ENCODE measurements around the gene MPP4.
A peak's percentile ranks its signal among the peaks of the same experiment; 100 is the strongest.
"Not testable (repeated sequence)": the region's sequence is repeated elsewhere in the genome, so short reads cannot be mapped to it uniquely, and the experiment has no call there.

MPP4 gene

DNA sequence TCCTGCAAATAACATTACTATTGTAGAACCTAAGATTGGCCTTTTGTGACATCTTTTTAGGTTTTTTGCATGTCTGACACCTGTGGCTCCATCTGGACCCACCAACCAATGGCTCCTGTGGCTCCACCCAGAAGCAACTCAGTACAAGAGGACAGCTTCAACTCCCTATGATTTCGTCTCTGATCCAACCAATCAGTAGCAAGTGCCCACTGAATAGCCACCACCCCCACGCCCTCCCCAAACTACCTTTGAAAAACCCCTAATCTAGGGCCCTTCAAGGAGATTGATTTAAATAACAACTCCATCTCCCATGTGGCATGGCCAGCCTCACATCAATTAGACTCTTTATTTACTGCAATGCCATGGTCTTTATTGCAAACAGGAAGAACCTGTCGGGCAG, 23.6 kb downstream of the MPP4 start:
- intact Hi-C loops (cut with DNase I), result no loop called here
- no peak for DNase-seq

DNA sequence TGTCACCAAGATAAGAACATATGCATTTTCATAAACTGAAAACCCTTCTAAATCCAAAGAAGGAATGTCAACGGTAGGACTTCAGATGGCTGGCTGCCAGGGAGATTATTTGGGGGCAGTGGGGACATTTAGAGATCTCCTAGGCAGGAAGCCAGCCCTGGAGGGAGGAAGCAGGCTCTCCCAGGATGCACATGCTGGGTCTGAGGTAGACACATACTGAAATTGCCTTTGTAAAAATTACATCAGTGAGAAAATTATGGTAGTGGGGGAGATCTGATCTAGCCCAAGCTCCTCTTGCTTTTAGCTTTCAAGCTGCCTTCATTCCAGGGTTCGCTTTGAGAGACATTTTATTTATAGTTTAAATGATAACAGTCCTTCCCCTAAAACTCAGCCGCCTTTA, 24.1 kb downstream of the MPP4 start:
- DNase-seq, result no peak
- intact Hi-C loops (cut with DNase I), result no loop called here

DNA sequence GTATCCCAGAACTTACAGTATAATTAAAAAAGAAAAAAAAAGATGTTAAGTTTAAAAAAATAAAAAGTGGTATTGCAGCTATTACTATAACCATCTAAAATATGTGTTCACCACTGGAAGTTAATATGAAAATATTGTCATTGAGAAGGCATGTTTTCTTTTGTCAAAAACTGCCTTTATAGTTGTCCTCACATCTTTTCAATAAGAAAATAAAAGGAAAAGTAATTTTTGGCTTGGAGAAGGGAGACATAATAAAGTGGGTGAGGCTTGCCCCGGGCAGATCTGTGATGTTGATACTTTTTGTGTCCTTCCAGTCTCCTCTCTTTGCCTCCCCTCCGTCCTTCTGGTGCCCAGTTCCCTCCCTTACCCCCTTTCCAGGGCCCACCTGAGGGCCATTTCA, 24.9 kb downstream of the MPP4 start:
- no peak for DNase-seq
- intact Hi-C loops (cut with DNase I), result no loop called here

DNA sequence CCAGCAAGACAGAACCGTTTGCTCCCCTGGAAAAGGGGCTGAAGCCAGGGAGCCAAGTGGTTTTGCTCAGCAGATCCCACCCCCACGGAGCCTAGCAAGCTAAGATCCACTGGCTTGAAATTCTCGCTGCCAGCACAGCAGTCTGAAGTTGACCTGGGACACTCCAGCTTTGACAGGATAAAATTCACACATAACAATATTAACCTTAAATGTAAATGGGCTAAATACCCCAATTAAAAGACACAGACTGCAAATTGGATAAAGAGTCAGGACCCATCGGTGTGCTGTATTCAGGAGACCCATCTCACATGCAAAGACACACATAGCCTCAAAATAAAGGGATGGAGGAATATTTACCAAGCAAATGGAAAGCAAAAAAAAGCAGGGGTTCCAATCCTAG, 27.2 kb downstream of the MPP4 start:
- intact Hi-C loops (cut with DNase I); DNase-seq: not testable (repeated sequence)

DNA sequence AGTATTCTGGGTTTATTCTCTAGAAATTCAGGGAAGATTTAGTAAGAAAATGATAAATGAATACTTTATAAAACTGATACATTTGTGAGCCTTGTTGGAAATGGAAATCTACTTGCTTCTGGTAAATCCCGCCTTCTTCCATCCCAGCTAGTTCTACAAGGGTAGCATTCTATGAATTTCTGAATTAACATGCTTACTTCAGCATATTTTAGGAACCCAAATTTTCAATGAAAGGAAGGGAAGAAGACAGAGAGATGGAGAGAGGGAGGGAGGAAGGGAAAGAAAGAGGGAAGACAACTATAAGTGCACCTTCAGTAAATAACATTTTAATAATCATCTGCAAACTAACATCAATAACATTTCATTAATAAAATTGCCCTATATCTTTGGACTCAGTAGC, 28.6 kb downstream of the MPP4 start:
- no peak for DNase-seq
- intact Hi-C loops (cut with DNase I), result no loop called here

DNA sequence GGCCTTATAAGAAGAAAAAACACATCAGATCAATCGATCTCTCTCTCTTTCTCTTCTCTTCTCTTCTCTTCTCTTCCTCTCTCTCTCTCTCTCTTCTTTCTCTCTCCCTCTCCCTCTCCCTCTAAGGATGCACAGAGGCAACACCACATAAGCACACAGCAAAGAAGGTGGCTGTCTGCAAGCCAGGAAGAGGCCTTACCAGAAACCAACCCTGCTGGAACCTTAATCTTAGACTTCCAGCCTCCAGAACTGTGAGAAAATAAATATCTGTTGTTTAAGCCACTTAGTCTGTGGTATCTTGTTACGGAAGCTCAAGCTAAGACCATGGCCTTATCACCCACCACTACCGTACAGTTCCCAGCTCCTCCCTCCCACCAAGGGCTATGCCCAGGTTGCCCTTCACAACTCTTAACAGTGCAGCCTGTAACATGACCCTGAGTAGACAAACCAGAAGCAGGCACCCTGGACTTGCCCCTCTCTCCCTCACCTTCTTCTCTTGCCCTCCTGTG, 30.0 kb downstream of the MPP4 start:
- no peak for DNase-seq
- intact Hi-C loops (cut with DNase I), result no loop called here

DNA sequence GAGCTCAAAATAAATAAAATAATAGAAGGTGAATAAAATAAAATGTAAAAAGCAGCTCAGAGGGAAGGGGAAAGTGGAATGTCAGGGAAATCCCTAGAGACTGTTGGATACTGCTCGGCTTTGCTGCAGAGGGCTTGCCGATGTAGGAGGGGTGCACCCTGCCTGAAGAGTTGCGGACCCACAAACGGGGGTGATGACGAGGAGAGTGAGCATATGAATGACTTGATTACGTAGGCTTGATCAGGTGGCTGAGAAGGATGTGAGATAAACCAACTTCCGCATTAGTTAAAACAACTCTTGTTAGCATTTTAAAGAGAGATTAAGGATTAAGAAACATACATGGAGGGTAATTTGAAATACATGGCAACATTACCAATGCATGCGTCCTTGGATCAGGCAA, 34.1 kb downstream of the MPP4 start:
- DNase-seq, result no peak
- intact Hi-C loops (cut with DNase I), result no loop called here

DNA sequence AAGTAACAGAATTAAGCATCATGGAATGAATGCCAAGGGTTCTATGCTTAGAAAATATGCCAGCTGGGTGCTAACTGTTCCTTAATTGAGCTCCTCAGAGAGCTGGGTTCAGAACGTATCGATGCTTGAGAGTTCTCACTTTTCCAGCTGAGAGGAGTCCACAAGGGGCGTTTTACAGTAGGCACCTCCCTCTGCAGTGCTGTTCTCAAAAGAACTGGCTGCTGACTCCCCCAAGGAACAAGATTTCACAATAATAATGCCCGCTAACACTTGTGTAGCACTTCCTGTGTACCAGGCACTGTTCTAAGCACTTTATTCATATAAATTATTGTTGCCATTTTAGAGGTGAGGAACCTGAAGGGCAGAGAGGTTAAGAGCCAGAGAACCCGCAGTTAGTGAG, 37.1 kb downstream of the MPP4 start:
- intact Hi-C loops (cut with DNase I), result no loop called here
- no peak for DNase-seq

DNA sequence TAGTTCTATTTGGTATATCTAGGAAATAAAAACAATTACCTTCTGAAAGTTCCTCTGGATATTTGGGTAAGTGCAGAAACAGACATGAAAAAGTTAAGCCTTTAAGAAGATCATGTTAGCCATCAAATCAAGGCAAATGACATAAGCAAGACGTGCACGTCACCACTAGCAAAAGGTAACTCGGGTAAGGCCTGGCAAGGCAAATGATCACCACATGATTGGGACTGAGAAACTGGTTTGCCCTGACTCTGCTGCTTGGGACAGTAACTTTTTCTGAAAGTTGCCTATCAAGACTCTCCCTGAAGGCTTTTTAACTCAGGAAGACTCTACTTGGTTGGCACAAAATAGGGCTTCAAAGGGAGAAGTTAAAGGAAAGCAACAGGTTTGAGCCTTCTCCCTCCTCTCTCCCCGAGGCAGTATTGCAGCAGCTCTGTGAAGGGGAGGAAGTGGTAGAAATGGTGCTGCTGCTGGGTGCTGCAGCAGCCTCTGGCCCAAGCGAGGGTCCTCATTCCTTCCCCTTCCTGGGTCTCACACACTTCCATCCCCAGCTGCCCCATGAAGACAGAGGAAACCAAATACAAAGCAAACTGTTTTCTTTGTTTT, 38.0 kb downstream of the MPP4 start:
- intact Hi-C loops (cut with DNase I), result no loop called here

DNA sequence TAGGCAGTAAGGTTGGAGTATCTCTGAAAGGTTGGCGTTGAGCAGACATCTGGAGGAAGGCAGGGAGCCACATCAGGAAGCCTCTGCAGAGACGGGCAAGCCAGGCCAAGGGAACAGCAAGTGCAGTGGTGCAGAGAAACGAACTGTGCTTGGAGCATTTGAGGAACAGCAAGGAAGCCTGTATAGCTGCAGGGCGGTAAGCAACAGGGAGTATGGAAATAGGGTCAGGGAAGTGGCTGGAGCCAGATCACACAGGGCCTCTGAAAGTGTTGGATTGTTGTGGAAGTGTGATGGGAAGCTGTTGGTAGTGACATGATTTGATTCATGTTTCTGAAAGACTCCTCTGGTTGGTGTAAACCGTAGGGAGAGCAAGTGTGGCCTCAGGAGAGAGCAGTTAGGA, 41.7 kb downstream of the MPP4 start:
- DNase-seq, result no peak
- intact Hi-C loops (cut with DNase I), result no loop called here

More for the DNA sequence above, 38.0 kb downstream of the MPP4 start:
- DNase-seq, result no peak

DNA sequence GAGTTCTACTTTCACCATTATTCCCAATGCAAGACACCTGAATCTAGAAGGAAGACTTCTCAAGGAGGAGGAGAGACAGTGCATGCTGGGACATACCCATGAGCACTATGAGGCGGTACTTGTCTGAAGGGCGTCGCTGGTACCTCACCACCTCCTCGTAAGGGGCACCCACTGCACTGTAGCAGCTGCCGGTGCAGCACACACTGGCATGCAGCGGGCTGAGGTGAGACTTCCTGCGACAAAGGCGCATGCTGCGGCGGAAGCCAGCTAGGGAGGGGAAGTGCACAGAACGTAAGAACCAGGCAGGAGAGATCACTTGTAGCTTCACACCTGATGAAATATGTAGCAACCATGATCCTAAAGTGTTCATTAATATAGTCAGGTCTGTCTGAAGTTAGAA, 42.3 kb downstream of the MPP4 start:
- intact Hi-C loops (cut with DNase I), result no loop called here
- DNase-seq, result no peak

DNA sequence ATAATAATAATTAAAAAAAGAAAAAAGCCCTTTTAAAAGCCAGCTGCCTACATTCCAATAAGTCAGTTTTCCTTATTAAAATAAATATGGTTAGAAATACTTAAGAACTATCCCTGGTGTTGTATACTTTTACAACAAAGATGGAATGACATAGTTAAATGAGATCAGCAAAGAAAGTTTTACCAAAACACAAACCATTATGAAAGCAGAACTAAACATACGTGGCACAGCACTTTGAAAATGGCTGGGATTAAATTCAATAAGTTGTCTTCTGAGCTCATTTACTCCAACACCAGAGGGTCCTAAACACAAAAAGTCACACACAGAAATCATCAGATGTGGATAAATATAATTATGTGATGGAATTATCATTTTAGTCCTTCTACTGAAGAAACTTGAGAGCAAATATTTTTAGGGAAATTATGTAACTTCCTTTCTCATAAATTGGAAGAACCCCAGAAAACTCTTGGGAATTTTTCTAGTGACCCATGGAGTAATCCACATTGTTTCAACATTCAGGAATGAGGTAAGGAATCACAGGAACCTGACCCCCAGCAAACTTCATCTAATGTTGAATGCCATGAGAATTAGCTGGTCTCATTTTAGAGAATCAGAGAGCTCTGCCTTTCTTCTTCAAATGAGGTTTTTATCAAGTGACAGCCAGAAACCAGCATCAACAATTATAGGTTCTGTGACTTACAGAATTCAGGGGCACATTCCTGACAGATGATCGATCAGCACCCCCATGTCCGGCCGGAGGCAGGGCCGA, 43.6 kb downstream of the MPP4 start:
- intact Hi-C loops (cut with DNase I), result no loop called here
- DNase-seq, result no peak

DNA sequence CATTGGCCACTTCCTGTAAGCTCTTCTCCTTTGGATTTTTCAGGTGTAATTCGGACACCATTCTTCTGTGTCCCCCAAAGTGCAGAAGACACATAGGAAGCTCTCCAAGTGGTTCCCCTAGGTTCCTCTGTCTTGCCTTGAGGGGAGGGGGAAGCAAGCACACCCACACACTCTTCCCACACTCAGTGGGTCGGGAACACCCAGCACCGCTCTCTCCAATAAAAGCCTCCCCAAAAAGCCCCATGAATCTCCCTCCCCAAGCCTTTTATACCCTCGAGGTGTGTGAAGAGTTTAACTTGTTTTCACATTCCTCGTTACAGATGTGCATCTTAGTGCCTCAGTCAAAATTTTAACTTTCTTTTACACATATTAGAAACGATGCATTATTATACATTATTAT, 45.2 kb downstream of the MPP4 start:
- intact Hi-C loops (cut with DNase I), result no loop called here
- no peak for DNase-seq

DNA sequence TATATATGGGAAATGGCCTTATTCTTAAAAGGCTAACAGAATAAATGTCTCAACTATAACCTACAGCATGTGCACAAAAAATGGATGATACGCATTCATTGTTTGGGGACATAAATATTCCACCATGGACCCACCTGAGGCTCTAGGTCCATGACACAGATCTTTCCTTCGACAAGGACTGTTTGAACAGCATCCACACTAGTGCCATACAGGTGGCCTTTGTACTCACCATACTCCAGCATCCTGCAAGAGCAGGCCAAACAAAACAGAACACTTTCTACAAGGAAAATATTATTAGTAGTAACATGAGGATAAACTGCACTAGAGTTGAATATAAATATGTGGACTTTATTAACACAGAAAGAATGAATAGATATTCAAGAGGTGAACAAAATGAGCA, 49.0 kb downstream of the MPP4 start:
- no peak for DNase-seq
- intact Hi-C loops (cut with DNase I), result loop anchor here (10.0 kb wide), 2 partner anchors 135 to 205 kb away; partner anchors contain the start of gene ALS2

DNA sequence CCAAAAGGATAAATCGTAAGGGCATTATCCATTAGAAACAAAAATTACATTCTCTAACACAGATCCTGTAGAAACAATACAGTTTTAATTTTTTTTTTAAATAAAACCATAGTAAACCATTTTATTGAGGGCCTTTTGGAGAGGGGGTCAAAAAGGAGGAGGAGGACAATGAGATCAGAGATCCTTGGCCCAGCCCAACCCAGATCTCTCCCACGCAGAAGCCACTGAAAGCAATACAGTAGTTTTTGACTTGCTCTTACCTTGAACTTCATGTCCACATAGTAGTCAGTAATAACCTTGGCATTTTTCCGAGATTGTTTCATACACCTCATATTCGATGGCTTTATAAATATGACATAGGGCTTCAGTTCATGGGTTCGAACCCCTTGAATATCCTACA, 51.0 kb downstream of the MPP4 start:
- DNase-seq, result no peak
- intact Hi-C loops (cut with DNase I), result loop anchor here (10.0 kb wide), 2 partner anchors 137 to 203 kb away; partner anchors contain the start of gene ALS2

DNA sequence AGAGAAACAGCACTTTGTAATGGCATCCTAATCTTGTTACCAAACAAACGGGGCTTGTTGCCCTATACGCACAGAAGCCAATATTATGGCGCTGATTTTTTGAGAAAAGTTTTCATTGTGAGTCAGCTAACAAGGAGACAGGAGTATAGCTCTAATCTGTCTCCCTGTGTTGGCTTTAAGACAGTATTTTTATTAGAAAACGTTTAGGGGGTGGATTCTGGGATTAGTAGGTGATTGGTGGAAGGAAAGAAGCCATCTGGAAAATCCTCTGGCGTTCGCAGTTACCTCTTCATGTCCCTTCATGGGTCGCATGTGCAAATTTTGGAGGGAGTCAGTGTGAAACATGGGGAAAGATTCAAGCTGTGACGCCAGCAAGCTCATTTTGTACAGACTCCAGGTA, 54.4 kb downstream of the MPP4 start:
- peak in 13 of 42 donors; percentile 3 to 48 (median 10) for DNase-seq
- intact Hi-C loops (cut with DNase I), result loop anchor here (10.0 kb wide), 2 partner anchors 141 to 199 kb away; partner anchors contain the start of gene ALS2

DNA sequence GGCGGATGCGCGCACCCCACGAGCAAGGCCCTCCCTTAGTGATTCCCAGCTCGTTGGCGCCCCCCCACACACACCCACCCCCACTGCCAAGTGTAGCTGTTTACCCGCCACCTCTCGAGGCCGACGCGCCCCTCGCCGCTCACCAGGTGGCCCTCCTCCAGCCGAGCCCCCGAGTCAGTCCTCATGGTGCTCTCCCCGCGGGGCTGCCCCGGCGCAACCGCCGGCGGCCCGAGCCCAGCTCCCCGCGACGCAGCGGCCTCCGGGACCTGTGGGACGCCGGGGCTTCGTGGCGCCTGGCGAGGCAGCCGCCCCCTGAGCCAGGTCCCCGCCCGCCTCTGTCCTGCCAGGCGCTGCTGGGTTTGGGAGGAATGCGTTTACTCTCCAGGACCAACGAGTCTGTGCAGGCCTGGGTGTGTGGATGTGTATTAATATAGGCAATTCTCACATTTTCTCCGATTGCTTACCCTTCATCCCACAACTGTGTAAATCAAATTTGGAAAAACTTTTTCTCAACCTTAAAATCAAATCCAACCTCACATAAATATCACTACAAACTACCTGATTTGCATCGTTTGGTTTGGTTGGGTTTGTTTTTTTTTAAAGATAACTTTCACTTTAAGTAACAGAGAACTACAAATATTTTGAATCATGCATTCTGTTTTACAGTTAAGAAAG, 55.1 kb downstream of the MPP4 start, which contains the start of gene TMEM237:
TMEM237 (minus strand) TSS at position 288 of the 675 bp plus-strand sequence; CDS start at position 185, 103 bp downstream.
- intact Hi-C loops (cut with DNase I), result loop anchor here (10.0 kb wide), 2 partner anchors 141 to 199 kb away; partner anchors contain the start of gene ALS2
- DNase-seq, result peak in 24 of 42 donors; percentile 12 to 69 (median 46)

DNA sequence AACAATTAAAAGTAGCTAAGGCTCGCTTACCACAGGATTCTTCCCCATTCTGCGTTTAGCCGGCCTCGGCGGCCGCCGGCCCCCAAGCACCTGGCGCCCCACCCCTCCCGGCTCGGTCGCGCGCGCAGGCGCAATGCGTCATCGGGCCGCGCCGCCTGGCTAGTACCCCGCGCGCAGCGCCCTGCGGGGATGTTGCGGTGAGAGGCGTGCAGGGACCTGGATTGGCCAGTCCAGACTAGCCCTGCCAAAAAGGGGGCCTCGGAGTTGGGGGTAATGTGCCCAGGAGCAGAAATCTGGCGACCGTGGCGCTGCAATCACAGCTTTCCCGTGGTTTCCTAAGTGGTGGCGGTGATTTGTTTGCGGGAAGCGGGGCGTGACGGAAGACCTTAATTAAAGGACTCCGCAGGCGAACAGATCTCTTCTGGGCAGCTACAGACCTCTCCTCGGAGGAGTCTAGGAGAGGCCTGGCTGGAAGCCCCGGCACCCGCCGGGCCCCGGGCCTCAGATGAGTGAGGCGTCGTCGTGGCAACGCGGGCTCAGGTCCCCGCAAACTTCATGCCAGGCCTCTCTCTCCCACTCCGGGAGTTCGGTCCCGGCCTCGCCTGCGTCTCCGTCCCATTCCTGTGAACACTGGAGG, 55.7 kb downstream of the MPP4 start:
- peak; percentile 37 to 92 (median 84) for DNase-seq
- intact Hi-C loops (cut with DNase I), result loop anchor here (10.0 kb wide), 2 partner anchors 142 to 198 kb away; partner anchors contain the start of gene ALS2

DNA sequence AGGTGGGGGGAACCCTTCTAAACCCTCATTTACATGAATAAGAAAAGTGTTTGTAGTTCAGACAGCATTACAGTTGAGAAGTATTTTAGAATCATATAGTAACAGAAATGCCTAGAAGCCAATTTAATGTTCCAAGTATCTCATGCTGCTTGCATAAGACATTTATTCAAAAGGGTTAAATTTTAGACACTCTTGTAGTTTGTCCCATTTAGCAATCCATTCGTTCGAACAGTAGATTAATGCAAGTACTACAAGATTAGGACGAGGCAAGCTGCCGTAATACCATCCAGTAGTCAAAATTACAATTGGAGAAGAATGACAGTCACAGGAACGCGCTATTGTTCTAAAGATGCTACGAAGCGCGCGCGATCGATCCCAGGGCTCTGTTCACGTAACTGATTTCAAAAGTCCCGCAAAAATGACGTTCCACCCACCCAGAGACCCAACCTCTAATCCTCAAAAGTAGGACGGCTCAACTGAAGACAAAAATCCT, 56.3 kb downstream of the MPP4 start:
- peak in 5 of 42 donors; percentile 25 to 63 (median 48) for DNase-seq

More for the DNA sequence above, 56.3 kb downstream of the MPP4 start:
- intact Hi-C loops (cut with DNase I), result loop anchor here (10.0 kb wide), 2 partner anchors 143 to 197 kb away; partner anchors contain the start of gene ALS2

Measured in head of caudate nucleus (tissue), 42 donors.